ENCODE measurements around the gene PSMD12.

Gene PSMD12

DNA sequence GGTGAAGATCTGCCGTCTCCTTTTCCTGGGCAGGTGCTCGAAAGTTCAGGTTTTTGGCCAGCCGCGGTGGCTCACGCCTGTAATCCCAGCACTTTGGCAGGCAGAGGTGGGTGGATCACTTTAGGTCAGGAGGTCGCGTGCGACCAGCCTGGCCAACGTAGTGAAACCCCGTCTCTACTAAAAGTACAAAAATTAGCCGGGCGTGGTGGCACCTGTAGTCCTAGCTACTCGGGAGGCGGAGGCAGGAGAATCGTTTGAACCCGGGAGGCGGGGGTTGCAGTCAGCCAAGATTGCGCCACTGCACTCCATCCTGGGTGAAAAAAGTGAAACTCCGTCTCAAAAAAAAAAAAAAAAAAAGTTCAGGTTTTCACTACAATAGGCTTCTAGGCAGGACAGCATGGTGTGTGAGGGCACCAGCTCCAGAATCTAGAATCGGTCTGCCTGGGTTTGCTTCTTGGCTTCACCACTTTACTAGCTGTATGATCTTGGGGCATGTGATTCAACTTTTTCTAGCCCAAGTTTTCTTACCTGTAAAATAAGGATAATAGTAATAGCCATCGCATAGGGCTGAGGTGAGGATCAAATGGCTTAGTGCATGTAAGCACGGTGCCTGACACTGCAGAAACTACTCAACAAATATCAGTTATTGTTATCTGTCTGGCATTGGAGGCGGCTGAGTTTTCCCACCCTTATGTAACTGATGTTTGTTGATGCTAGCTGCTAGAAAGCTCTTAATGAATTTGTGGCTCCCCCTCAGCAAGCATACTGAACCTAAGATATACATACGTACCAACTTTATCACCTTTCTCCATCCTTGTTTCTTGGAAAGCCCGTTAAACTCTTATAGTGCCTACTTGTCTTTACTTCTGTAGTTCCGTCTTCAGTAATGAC lies 1.3 kb downstream of the PSMD12 start:
- WGBS = 89% methylated on average over 26 of the region's 26 CpGs
- DNase-seq = no peak
- H3K27ac ChIP-seq (ENCODE audit: low read length, poor library complexity, severe bottlenecking) = peak overlapping the region; percentile 71
- no peaks in the 10 kb centered on the region for H3K9me3 ChIP-seq (ENCODE audit: control insufficient read depth, low read length)
- peaks cover 9% of the 10 kb centered on the region for H3K4me1 ChIP-seq (ENCODE audit: control insufficient read depth, insufficient read depth, low read depth, low read length)
- no peak overlapping the region for H2BK12ac ChIP-seq (ENCODE audit: low read length in 2 of 2)
- H3K4ac ChIP-seq (ENCODE audit: low read depth in 1 of 2, low read length in 2 of 2) = peak overlapping the region in 1 of 2 experiments; percentile 13
- peak overlapping the region; percentile 98 for H3K9ac ChIP-seq (ENCODE audit: low read length)
- H2AK5ac ChIP-seq (ENCODE audit: low read length, severe bottlenecking) = no peak overlapping the region
- no peaks in the 10 kb centered on the region for H3K79me1 ChIP-seq (replicated peaks; ENCODE audit: low read length, poor library complexity, severe bottlenecking)
- H2BK120ac ChIP-seq (ENCODE audit: low read depth, low read length) = no peak overlapping the region
- H4K91ac ChIP-seq (ENCODE audit: low read length) = no peak overlapping the region
- no peak overlapping the region for H3K14ac ChIP-seq (ENCODE audit: low read length in 2 of 2)
- no peak overlapping the region for H3K18ac ChIP-seq (ENCODE audit: low read depth in 1 of 2, low read length in 2 of 2)
- H4K8ac ChIP-seq (ENCODE audit: low read length) = no peak overlapping the region
- H2BK15ac ChIP-seq (ENCODE audit: low read depth, poor library complexity, severe bottlenecking) = no peak overlapping the region
- H3K27me3 ChIP-seq (ENCODE audit: control insufficient read depth in 1 of 2, insufficient read depth in 1 of 2, low read length in 2 of 2) = no peaks in the 10 kb centered on the region
- no peak overlapping the region for H3K23ac ChIP-seq (ENCODE audit: low read length in 2 of 2)
- peaks cover 2 to 22% of the 10 kb centered on the region in 2 experiments for H3K36me3 ChIP-seq (ENCODE audit: control insufficient read depth in 1 of 2, insufficient read depth in 2 of 2, low read depth in 1 of 2, low read length in 2 of 2)
- H2BK5ac ChIP-seq (ENCODE audit: low read depth, low read length, poor library complexity, severe bottlenecking) = no peak overlapping the region
- peak overlapping the region; percentile 78 for H3K4me2 ChIP-seq (ENCODE audit: low read length, poor library complexity, severe bottlenecking)
- peak overlapping the region in 1 of 2 experiments; percentile 93 for H3K4me3 ChIP-seq (ENCODE audit: insufficient read depth in 1 of 2, low read depth in 1 of 2, low read length in 2 of 2)
- H2AFZ ChIP-seq (ENCODE audit: low read depth, low read length) = no peak overlapping the region

DNA sequence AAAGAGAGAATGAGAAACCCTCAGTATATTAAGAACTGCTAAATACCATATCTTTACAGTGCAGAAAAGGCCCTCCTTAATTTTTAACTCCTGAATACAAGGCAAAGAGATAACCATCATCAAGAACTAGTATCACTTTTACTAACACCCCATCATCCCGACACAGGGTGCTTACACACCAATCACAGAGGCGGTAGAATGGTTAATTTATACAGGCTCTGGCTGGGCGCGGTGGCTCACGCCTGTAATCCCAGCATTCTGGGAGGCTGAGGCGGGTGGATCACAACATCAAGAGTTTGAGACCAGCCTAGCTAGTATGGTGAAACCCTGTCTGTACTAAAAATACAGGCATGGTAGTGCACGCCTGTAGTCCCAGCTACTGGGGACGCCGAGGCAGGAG lies 4.2 kb downstream of the PSMD12 start:
- Histone ChIP-seq H3K27ac (ENCODE audit: low read length, poor library complexity, severe bottlenecking) (no peak overlapping the region), H2BK12ac (ENCODE audit: low read length in 2 of 2) (no peak overlapping the region), H3K27me3 (ENCODE audit: control insufficient read depth in 1 of 2, insufficient read depth in 1 of 2, low read length in 2 of 2) (no peaks in the 10 kb centered on the region), H3K4me1 (ENCODE audit: control insufficient read depth, insufficient read depth, low read depth, low read length) (peaks cover 11% of the 10 kb centered on the region), H3K9me3 (ENCODE audit: control insufficient read depth, low read length) (no peaks in the 10 kb centered on the region), H3K14ac (ENCODE audit: low read length in 2 of 2) (no peak overlapping the region), H2BK120ac (ENCODE audit: low read depth, low read length) (no peak overlapping the region), H3K4me2 (ENCODE audit: low read length, poor library complexity, severe bottlenecking) (no peak overlapping the region), H2AK5ac (ENCODE audit: low read length, severe bottlenecking) (no peak overlapping the region), H3K36me3 (ENCODE audit: control insufficient read depth in 1 of 2, insufficient read depth in 2 of 2, low read depth in 1 of 2, low read length in 2 of 2) (peaks cover 11 to 30% of the 10 kb centered on the region in 2 experiments), H3K4me3 (ENCODE audit: insufficient read depth in 1 of 2, low read depth in 1 of 2, low read length in 2 of 2) (no peak overlapping the region), H3K18ac (ENCODE audit: low read depth in 1 of 2, low read length in 2 of 2) (no peak overlapping the region), H3K23ac (ENCODE audit: low read length in 2 of 2) (no peak overlapping the region), H3K79me1 (replicated peaks; ENCODE audit: low read length, poor library complexity, severe bottlenecking) (no peaks in the 10 kb centered on the region), H4K91ac (ENCODE audit: low read length) (no peak overlapping the region), H4K8ac (ENCODE audit: low read length) (no peak overlapping the region), H2BK15ac (ENCODE audit: low read depth, poor library complexity, severe bottlenecking) (no peak overlapping the region), H2BK5ac (ENCODE audit: low read depth, low read length, poor library complexity, severe bottlenecking) (no peak overlapping the region), H3K4ac (ENCODE audit: low read depth in 1 of 2, low read length in 2 of 2) (no peak overlapping the region), H3K9ac (ENCODE audit: low read length) (no peak overlapping the region), H2AFZ (ENCODE audit: low read depth, low read length) (no peak overlapping the region)
- WGBS = 97% methylated on average over 9 of the region's 9 CpGs
- no peak for DNase-seq

DNA sequence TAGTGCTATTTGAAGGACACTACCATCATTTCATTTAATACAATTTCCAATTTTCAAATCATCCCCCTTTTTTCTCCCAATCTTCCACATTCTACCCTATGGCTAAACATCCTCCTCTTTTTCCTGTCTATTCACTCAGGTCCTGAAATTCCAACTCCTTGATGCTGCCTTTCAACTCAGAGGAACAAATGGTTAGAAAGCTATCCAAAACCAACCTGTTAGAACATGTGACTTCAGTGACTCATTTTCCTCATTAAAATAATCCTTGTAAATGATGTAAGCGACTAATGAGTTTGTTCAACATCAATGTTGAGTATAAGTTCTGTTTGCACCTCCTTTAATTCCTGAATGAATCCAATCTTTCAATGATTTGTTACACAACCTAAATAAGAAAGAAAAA lies 5.5 kb downstream of the PSMD12 start:
- Histone ChIP-seq H2BK15ac (ENCODE audit: low read depth, poor library complexity, severe bottlenecking) (no peak overlapping the region), H2BK120ac (ENCODE audit: low read depth, low read length) (no peak overlapping the region), H3K4ac (ENCODE audit: low read depth in 1 of 2, low read length in 2 of 2) (no peak overlapping the region), H2BK5ac (ENCODE audit: low read depth, low read length, poor library complexity, severe bottlenecking) (no peak overlapping the region), H3K14ac (ENCODE audit: low read length in 2 of 2) (no peak overlapping the region), H3K4me2 (ENCODE audit: low read length, poor library complexity, severe bottlenecking) (no peak overlapping the region), H3K23ac (ENCODE audit: low read length in 2 of 2) (no peak overlapping the region), H3K9me3 (ENCODE audit: control insufficient read depth, low read length) (no peaks in the 10 kb centered on the region), H3K27me3 (ENCODE audit: control insufficient read depth in 1 of 2, insufficient read depth in 1 of 2, low read length in 2 of 2) (no peaks in the 10 kb centered on the region), H3K79me1 (replicated peaks; ENCODE audit: low read length, poor library complexity, severe bottlenecking) (peaks cover 4% of the 10 kb centered on the region), H3K4me3 (ENCODE audit: insufficient read depth in 1 of 2, low read depth in 1 of 2, low read length in 2 of 2) (no peak overlapping the region), H2AK5ac (ENCODE audit: low read length, severe bottlenecking) (no peak overlapping the region), H3K18ac (ENCODE audit: low read depth in 1 of 2, low read length in 2 of 2) (no peak overlapping the region), H4K8ac (ENCODE audit: low read length) (no peak overlapping the region), H3K27ac (ENCODE audit: low read length, poor library complexity, severe bottlenecking) (no peak overlapping the region), H3K9ac (ENCODE audit: low read length) (no peak overlapping the region), H2AFZ (ENCODE audit: low read depth, low read length) (no peak overlapping the region), H3K4me1 (ENCODE audit: control insufficient read depth, insufficient read depth, low read depth, low read length) (peaks cover 11% of the 10 kb centered on the region), H4K91ac (ENCODE audit: low read length) (no peak overlapping the region), H2BK12ac (ENCODE audit: low read length in 2 of 2) (no peak overlapping the region), H3K36me3 (ENCODE audit: control insufficient read depth in 1 of 2, insufficient read depth in 2 of 2, low read depth in 1 of 2, low read length in 2 of 2) (peaks cover 14 to 40% of the 10 kb centered on the region in 2 experiments)
- WGBS = no CpG with 5 or more reads among the region's 1 CpG
- DNase-seq = no peak

DNA sequence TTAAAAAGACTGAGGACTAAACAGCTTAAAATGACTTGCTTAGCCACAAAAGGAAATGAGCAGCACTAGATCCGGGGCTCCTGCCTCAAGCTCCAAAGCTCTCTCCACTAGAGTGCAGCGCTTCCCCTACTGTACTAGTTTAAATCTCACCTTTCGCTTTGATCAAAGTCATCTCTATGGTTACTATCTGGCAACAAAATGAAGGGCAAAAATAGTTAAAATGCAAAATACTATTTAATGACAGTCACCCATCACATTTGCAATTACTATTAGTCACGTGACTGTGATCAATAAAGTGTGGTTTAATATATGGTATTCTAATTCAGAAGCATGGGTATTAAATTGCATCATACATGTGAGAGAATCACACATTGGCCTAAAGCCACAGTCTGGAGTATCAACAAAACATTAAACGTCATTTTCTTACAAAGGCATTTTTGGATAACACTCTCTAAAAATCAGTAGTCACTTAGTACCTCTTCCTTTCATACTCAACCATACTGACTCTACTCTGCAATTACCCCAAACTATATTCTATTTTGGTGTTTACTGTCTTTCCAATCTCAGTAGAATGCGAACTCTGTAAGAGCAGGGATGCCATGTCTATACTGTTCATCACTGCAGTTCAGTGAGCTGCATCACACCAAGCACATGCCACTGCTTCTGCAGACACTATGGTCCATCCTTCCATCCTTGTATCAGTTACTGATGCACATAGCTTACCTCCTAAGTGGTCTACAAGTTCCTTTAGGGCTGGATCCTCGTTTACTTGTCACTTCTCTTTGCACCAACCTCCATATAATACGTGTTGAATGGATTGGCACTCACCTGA lies 6.2 kb downstream of the PSMD12 start:
- H2BK5ac ChIP-seq (ENCODE audit: low read depth, low read length, poor library complexity, severe bottlenecking) = no peak overlapping the region
- no peak overlapping the region for H3K9ac ChIP-seq (ENCODE audit: low read length)
- H3K36me3 ChIP-seq (ENCODE audit: control insufficient read depth in 1 of 2, insufficient read depth in 2 of 2, low read depth in 1 of 2, low read length in 2 of 2) = peaks cover 15 to 47% of the 10 kb centered on the region in 2 experiments
- H2BK12ac ChIP-seq (ENCODE audit: low read length in 2 of 2) = no peak overlapping the region
- H4K8ac ChIP-seq (ENCODE audit: low read length) = no peak overlapping the region
- no peak overlapping the region for H3K18ac ChIP-seq (ENCODE audit: low read depth in 1 of 2, low read length in 2 of 2)
- H3K4me2 ChIP-seq (ENCODE audit: low read length, poor library complexity, severe bottlenecking) = no peak overlapping the region
- no peak overlapping the region for H3K27ac ChIP-seq (ENCODE audit: low read length, poor library complexity, severe bottlenecking)
- WGBS = 86% methylated on average over 5 of the region's 8 CpGs
- H3K14ac ChIP-seq (ENCODE audit: low read length in 2 of 2) = no peak overlapping the region
- H2BK120ac ChIP-seq (ENCODE audit: low read depth, low read length) = no peak overlapping the region
- H3K4ac ChIP-seq (ENCODE audit: low read depth in 1 of 2, low read length in 2 of 2) = no peak overlapping the region
- H2BK15ac ChIP-seq (ENCODE audit: low read depth, poor library complexity, severe bottlenecking) = no peak overlapping the region
- H2AK5ac ChIP-seq (ENCODE audit: low read length, severe bottlenecking) = no peak overlapping the region
- peak; percentile 18 for DNase-seq
- no peaks in the 10 kb centered on the region for H3K27me3 ChIP-seq (ENCODE audit: control insufficient read depth in 1 of 2, insufficient read depth in 1 of 2, low read length in 2 of 2)
- H3K4me1 ChIP-seq (ENCODE audit: control insufficient read depth, insufficient read depth, low read depth, low read length) = peaks cover 11% of the 10 kb centered on the region
- no peak overlapping the region for H3K4me3 ChIP-seq (ENCODE audit: insufficient read depth in 1 of 2, low read depth in 1 of 2, low read length in 2 of 2)
- no peaks in the 10 kb centered on the region for H3K9me3 ChIP-seq (ENCODE audit: control insufficient read depth, low read length)
- H4K91ac ChIP-seq (ENCODE audit: low read length) = no peak overlapping the region
- H3K23ac ChIP-seq (ENCODE audit: low read length in 2 of 2) = no peak overlapping the region
- no peak overlapping the region for H2AFZ ChIP-seq (ENCODE audit: low read depth, low read length)
- peaks cover 5% of the 10 kb centered on the region for H3K79me1 ChIP-seq (replicated peaks; ENCODE audit: low read length, poor library complexity, severe bottlenecking)

Measured in mesenchymal stem cell (in vitro differentiated cells and primary cell).